MM.1S (cell line): ENCODE data around the gene FRAS1.

Experiments used
- CTCF ChIP-seq: fragments of 300-600 bp; sonication (generic); IDR thresholded peaks from 2 replicates; pipeline ENCODE4 v1.5.1; 2016; ENCODE audit warnings: antibody characterized with exemption, low read length, mixed read lengths
- EZH2 ChIP-seq: fragments of 300-600 bp; sonication (generic); optimal IDR thresholded peaks from 2 replicates; pipeline ENCODE3; 2017; ENCODE audit warnings: low read depth, mild to moderate bottlenecking, antibody characterized with exemption, low read length, mixed read lengths

GRCh38 chr4:78353921-78354320 lies 296.8 kb downstream of the FRAS1 start:
- TF ChIP-seq CTCF (no peak), EZH2 (no peak)
